ENCODE results near the gene ESCO1.

DNA sequence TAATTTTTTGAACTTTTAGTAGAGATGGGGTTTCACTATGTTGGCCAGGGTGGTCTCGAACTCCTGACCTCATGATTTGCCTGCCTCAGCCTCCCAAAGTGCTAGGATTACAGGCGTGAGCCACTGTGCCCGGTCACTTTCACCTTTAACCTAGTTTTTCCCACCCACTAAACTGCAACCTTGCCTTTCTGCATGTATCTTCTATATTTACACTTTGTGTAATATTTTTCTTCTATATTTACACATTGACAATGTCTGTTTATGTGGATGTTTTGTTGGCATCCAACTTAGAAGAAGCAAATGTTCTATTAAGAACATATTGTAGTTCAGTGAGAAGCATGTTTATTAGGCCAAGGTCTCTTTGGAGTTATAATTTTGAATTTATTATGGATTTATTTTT lies 38.3 kb upstream of the ESCO1 start:
- no peak for TF ChIP-seq CEBPB (IDR thresholded peaks at IDR 0.05)
- no peak for TF ChIP-seq POLR2A (IDR thresholded peaks at IDR 0.05; ENCODE audit: low read length)
- no peak for TF ChIP-seq MYC (IDR thresholded peaks at IDR 0.05; ENCODE audit: borderline replicate concordance, low read length)
- no peak for TF ChIP-seq RFX5 (IDR thresholded peaks at IDR 0.05)
- TF ChIP-seq SMC3 (IDR thresholded peaks at IDR 0.05) = no peak
- no peak for TF ChIP-seq CTCF (IDR thresholded peaks at IDR 0.05)
- TF ChIP-seq, protein P1, sequence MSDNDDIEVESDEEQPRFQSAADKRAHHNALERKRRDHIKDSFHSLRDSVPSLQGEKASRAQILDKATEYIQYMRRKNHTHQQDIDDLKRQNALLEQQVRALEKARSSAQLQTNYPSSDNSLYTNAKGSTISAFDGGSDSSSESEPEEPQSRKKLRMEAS (IDR thresholded peaks at IDR 0.05) = no peak
- TF ChIP-seq JUN (IDR thresholded peaks at IDR 0.05) = no peak
- TF ChIP-seq GATA3 (IDR thresholded peaks at IDR 0.05; ENCODE audit: borderline replicate concordance) = no peak
- no peak for TF ChIP-seq MAFK (IDR thresholded peaks at IDR 0.05; ENCODE audit: partially characterized antibody)
- no peak for TF ChIP-seq POLR2AphosphoS2 (conservative IDR thresholded peaks at IDR 0.05; ENCODE audit: low read length)
- no peak for TF ChIP-seq HOXB13 (CRISPR knock-in tag; IDR thresholded peaks at IDR 0.05; ENCODE audit: low read depth)

Measured in A549 (cell line).